ENCODE results near the gene TTC21B. TPM values are rescaled to one million over a fixed set of nuclear protein-coding genes. Genes with fewer than 3 reads are reported as not detected.

Gene TTC21B
- total RNA-seq (2021), result 83.0 TPM in 2 replicates
- percentile 98 among the genes with signal in this experiment for Bru-seq, nascent RNA
- BruChase-seq, experiment 1, labeled RNA remaining after a 2-hour chase, result percentile 98 among the genes with signal in this experiment
- BruChase-seq, experiment 2, labeled RNA remaining after a 6-hour chase, result percentile 89 among the genes with signal in this experiment
- long read RNA-seq, full-length matches to known transcripts, result 57 of 91 reads
- long read RNA-seq, partial matches to known transcripts, result 18 of 91 reads
- long read RNA-seq, other reads (novel, unspliced or antisense), result 16 of 91 reads

GRCh38 chr2:165953655-165954606, at the start of gene TTC21B:
TTC21B (minus strand) TSS chr2:165953776; CDS start chr2:165953705, 71 bp downstream.
- BruUV-seq (replicated peaks), result no TSS peak
- DNase-seq (ENCODE audit: low spot score), result peak; percentile 99
- intact Hi-C loops (cut with micrococcal nuclease; ENCODE audit: unreplicated experiment), result loop anchor here (2.0 to 10.0 kb wide), 5 partner anchors 153 to 499 kb away; partner anchors contain the start of gene SCN1A
- Histone ChIP-seq H3K4me1 (ENCODE audit: insufficient read depth, low read length, poor library complexity, severe bottlenecking) (peaks cover 31% of the 10 kb centered on the region), H3K27ac (ENCODE audit: low read depth, low read length, poor library complexity, severe bottlenecking) (peak within 1 kb of the TSS; percentile 86), H3K4me3 (ENCODE audit: low read depth, low read length, poor library complexity, severe bottlenecking) (peak within 1 kb of the TSS; percentile 68), H3K27me3 (replicated peaks; ENCODE audit: insufficient read depth, low read depth, low read length, poor library complexity) (no peaks in the 10 kb centered on the region), H3K36me3 (ENCODE audit: insufficient read depth, low read length, poor library complexity, severe bottlenecking) (peaks cover 7% of the 10 kb centered on the region), H3K9me3 (ENCODE audit: low read depth, low read length, poor library complexity, severe bottlenecking) (no peaks in the 10 kb centered on the region)
- TF ChIP-seq EZH2 (IDR thresholded peaks at IDR 0.05; ENCODE audit: borderline replicate concordance, low read depth, low read length, poor library complexity, severe bottlenecking) (no peak), CTCF (conservative IDR thresholded peaks at IDR 0.05; ENCODE audit: low read depth, low read length) (peak; percentile 90)
- ChIA-PET CTCF (interaction anchor here (0.7 to 1.5 kb wide), 2 partner anchors 90 to 173 kb away, joined by 3 to 15 read pairs; partner anchors contain the start of gene SCN1A), POLR2A (ENCODE audit: low non-redundant PET) (interaction anchor here (0.6 to 0.7 kb wide), 3 partner anchors 159 to 1179 kb away, joined by 3 to 5 read pairs (median 3); partner anchors contain the start of gene SCN1A)

- Histone ChIP-seq H3K36me3 (ENCODE audit: insufficient read depth, low read length, poor library complexity, severe bottlenecking) (no peaks in the 10 kb centered on the region), H3K4me1 (ENCODE audit: insufficient read depth, low read length, poor library complexity, severe bottlenecking) (no peaks in the 10 kb centered on the region), H3K4me3 (ENCODE audit: low read depth, low read length, poor library complexity, severe bottlenecking) (no peak overlapping the region), H3K27me3 (replicated peaks; ENCODE audit: insufficient read depth, low read depth, low read length, poor library complexity) (no peaks in the 10 kb centered on the region), H3K27ac (ENCODE audit: low read depth, low read length, poor library complexity, severe bottlenecking) (no peak overlapping the region), H3K9me3 (ENCODE audit: low read depth, low read length, poor library complexity, severe bottlenecking) (no peaks in the 10 kb centered on the region)
- no peak for DNase-seq (ENCODE audit: low spot score)
- ChIA-PET POLR2A (ENCODE audit: low non-redundant PET) (no interaction called here), CTCF (no interaction called here)
- BruUV-seq (replicated peaks), result no TSS peak
- intact Hi-C loops (cut with micrococcal nuclease; ENCODE audit: unreplicated experiment), result no loop called here
- TF ChIP-seq EZH2 (IDR thresholded peaks at IDR 0.05; ENCODE audit: borderline replicate concordance, low read depth, low read length, poor library complexity, severe bottlenecking) (no peak), CTCF (conservative IDR thresholded peaks at IDR 0.05; ENCODE audit: low read depth, low read length) (no peak)
These were observed 46.8 kb upstream of the TTC21B start for GRCh38 chr2:166000401-166000800.

GRCh38 chr2:165990846-165991245, 37.3 kb upstream of the TTC21B start:
- H3K36me3 ChIP-seq (ENCODE audit: insufficient read depth, low read length, poor library complexity, severe bottlenecking), result no peaks in the 10 kb centered on the region
- TF ChIP-seq EZH2 (IDR thresholded peaks at IDR 0.05; ENCODE audit: borderline replicate concordance, low read depth, low read length, poor library complexity, severe bottlenecking), result no peak
- no peak for TF ChIP-seq CTCF (conservative IDR thresholded peaks at IDR 0.05; ENCODE audit: low read depth, low read length)
- intact Hi-C loops (cut with micrococcal nuclease; ENCODE audit: unreplicated experiment), result no loop called here
- DNase-seq (ENCODE audit: low spot score), result no peak
- no peak overlapping the region for H3K27ac ChIP-seq (ENCODE audit: low read depth, low read length, poor library complexity, severe bottlenecking)
- no peaks in the 10 kb centered on the region for H3K27me3 ChIP-seq (replicated peaks; ENCODE audit: insufficient read depth, low read depth, low read length, poor library complexity)
- H3K9me3 ChIP-seq (ENCODE audit: low read depth, low read length, poor library complexity, severe bottlenecking), result no peaks in the 10 kb centered on the region
- ChIA-PET POLR2A (ENCODE audit: low non-redundant PET) (no interaction called here), CTCF (no interaction called here)
- no peak overlapping the region for H3K4me3 ChIP-seq (ENCODE audit: low read depth, low read length, poor library complexity, severe bottlenecking)
- H3K4me1 ChIP-seq (ENCODE audit: insufficient read depth, low read length, poor library complexity, severe bottlenecking), result no peaks in the 10 kb centered on the region
- BruUV-seq (replicated peaks), result no TSS peak
